B cell (primary cell): ENCODE measurements around the gene BNC2. TPM values are rescaled to one million over a fixed set of nuclear protein-coding genes. Genes with fewer than 3 reads are reported as not detected.

Experiments
- ATAC-seq: fragments of 200-7000 bp; cut with Tn5 transposase; one replicate; pipeline ENCODE4 v1.10.0; 2021; ENCODE audit warnings: low read depth, mild to moderate bottlenecking, moderate number of reproducible peaks, moderate library complexity
- CTCF ChIA-PET: fragments of 350-600 bp; sonication (Branson Sonifier 250); formaldehyde crosslinking; loops from one replicate; lab custom pipeline; 2021; ENCODE audit warnings: antibody characterized with exemption, inconsistent platforms; lab: Charles Lee
- POLR2A ChIA-PET: fragments of 350-600 bp; sonication (Branson Sonifier 250); formaldehyde crosslinking; loops from one replicate; lab custom pipeline; 2021; ENCODE audit warnings: antibody characterized with exemption; lab: Charles Lee
- DNase-seq: peaks from one replicate; pipeline ENCODE4 v3.0.0; 2013
- H2AFZ ChIP-seq: 2 replicates; pipeline ENCODE4 v1.6.1; 2012; ENCODE audit warnings: mild to moderate bottlenecking, low read depth, low read length; ENCODE audit not compliant: insufficient read depth, poor library complexity, severe bottlenecking
- H3K27ac ChIP-seq, 2 donors: 1 replicate in 1 of 2; 2 replicates in 1 of 2; pipeline ENCODE4 v1.5.1; 2012 to 2013; ENCODE audit warnings: low read length in 2 of 2, mild to moderate bottlenecking in 2 of 2, moderate library complexity in 1 of 2
- H3K27me3 ChIP-seq, 4 experiments: fragments of 200-600 bp in 1 of 4; sonication (generic) in 1 of 4; replicated peaks in 1 of 4; 1 replicate in 2 of 4; 2 replicates in 2 of 4; pipeline versions ENCODE4 v1.6.1 to v1.7.0; 2013 to 2016; ENCODE audit warnings: low read length in 3 of 4, mild to moderate bottlenecking in 2 of 4, mixed read lengths in 1 of 4, moderate library complexity in 1 of 4; ENCODE audit not compliant: insufficient read depth in 4 of 4, control insufficient read depth in 3 of 4; ENCODE audit errors: control extremely low read depth in 1 of 4
- H3K36me3 ChIP-seq, 2 experiments: replicated peaks in 1 of 2; 1 replicate in 1 of 2; 2 replicates in 1 of 2; pipeline versions ENCODE4 v1.6.1 to v1.7.1; 2013; ENCODE audit warnings: low read length in 1 of 2; ENCODE audit not compliant: insufficient read depth in 2 of 2, control insufficient read depth in 1 of 2; ENCODE audit errors: control extremely low read depth in 1 of 2, extremely low read depth in 1 of 2
- H3K4me1 ChIP-seq, 2 donors: fragments of 200-600 bp in 1 of 2; sonication (generic) in 1 of 2; 1 replicate in 1 of 2; 2 replicates in 1 of 2; pipeline versions ENCODE4 v1.5.1 to v1.6.1; 2013 to 2017; ENCODE audit warnings: low read length in 2 of 2; ENCODE audit not compliant: control insufficient read depth in 2 of 2, insufficient read depth in 2 of 2
- H3K4me2 ChIP-seq: replicated peaks from 2 replicates; pipeline ENCODE3; 2012; ENCODE audit warnings: mild to moderate bottlenecking, low read depth, low read length; ENCODE audit not compliant: poor library complexity, severe bottlenecking
- H3K4me3 ChIP-seq, 5 experiments: fragments of 200-600 bp in 1 of 5; sonication (generic) in 1 of 5; 1 replicate in 3 of 5; 2 replicates in 2 of 5; pipeline versions ENCODE4 v1.5.1 to v1.7.0; 2011 to 2016; ENCODE audit warnings: low read length in 4 of 5, mild to moderate bottlenecking in 4 of 5, low read depth in 2 of 5, control low read depth in 1 of 5, moderate library complexity in 1 of 5; ENCODE audit not compliant: insufficient read depth in 1 of 5; ENCODE audit errors: control extremely low read depth in 1 of 5, extremely low read depth in 1 of 5
- H3K79me2 ChIP-seq: fragments of 200-600 bp; sonication (generic); one replicate; pipeline ENCODE4 v1.6.0; 2016; ENCODE audit warnings: low read length; ENCODE audit not compliant: control insufficient read depth, insufficient read depth
- H3K9ac ChIP-seq: fragments of 200-600 bp; sonication (generic); 2 replicates; pipeline ENCODE4 v1.6.1; 2017; ENCODE audit warnings: mild to moderate bottlenecking, low read length, moderate library complexity
- H3K9me3 ChIP-seq, 3 donors: one replicate each; pipeline versions ENCODE4 v1.6.1 to v1.7.1; 2013; ENCODE audit warnings: low read length in 2 of 3; ENCODE audit not compliant: control insufficient read depth in 2 of 3, insufficient read depth in 1 of 3; ENCODE audit errors: control extremely low read depth in 1 of 3
- H4K20me1 ChIP-seq: 2 replicates; pipeline ENCODE4 v1.6.0; 2012; ENCODE audit warnings: mild to moderate bottlenecking, low read length; ENCODE audit not compliant: insufficient read depth, control insufficient read depth, poor library complexity, severe bottlenecking
- H3K27ac Mint-ChIP-seq: one replicate; pipeline ENCODE4 v1.8.0; 2021; ENCODE audit warnings: mixed read lengths
- H3K27me3 Mint-ChIP-seq: one replicate; pipeline ENCODE4 v1.8.0; 2021; ENCODE audit warnings: mixed read lengths
- H3K4me1 Mint-ChIP-seq: one replicate; pipeline ENCODE4 v1.8.0; 2021; ENCODE audit warnings: mixed read lengths
- H3K4me3 Mint-ChIP-seq: one replicate; pipeline ENCODE4 v1.8.0; 2021; ENCODE audit warnings: mixed read lengths
- H3K9me3 Mint-ChIP-seq: one replicate; pipeline ENCODE4 v1.8.0; 2022; ENCODE audit warnings: mixed read lengths; ENCODE audit not compliant: insufficient read depth
- EZH2 ChIP-seq: IDR thresholded peaks from 2 replicates; pipeline ENCODE4 v1.6.1; 2012; ENCODE audit warnings: borderline replicate concordance, low read depth, mild to moderate bottlenecking, moderate library complexity, low read length; ENCODE audit not compliant: insufficient read depth, poor library complexity, severe bottlenecking
- WGBS: methylation state at CpG from one replicate; pipeline ENCODE4 v1.1.5; 2013; ENCODE audit warnings: missing lambda C conversion rate; ENCODE audit not compliant: insufficient coverage; 5-methylcytosine and 5-hydroxymethylcytosine counted together
- intact Hi-C: fragments of 100-400 bp; cut with micrococcal nuclease; formaldehyde crosslinking; loops from one replicate; pipeline ENCODE4 v1.10.0; 2022
- polyA plus RNA-seq: library from polyadenylated mRNA; depleted of rRNA; stranded (reverse); fragments of >200 nt; gene quantifications from 2 replicates; pipeline ENCODE4 v1.2.3, GENCODE V29; 2012
- total RNA-seq, 2 donors: library from RNA; stranded (reverse); fragments of 120-200 nt in 1 of 2; gene quantifications; 1 replicate in 1 of 2; 2 replicates in 1 of 2; pipeline versions ENCODE4 v1.2.3 to v1.2.4, GENCODE V29; 2013 to 2022
- TF ChIP-seq, protein P1 (sequence below): fragments of 200-600 bp; IDR thresholded peaks from one replicate; pipeline ENCODE4 v1.8.0; 2022; ENCODE audit warnings: antibody characterized with exemption, mild to moderate bottlenecking

BNC2 gene
- total and polyA plus RNA-seq, 2 donors (not counting 1 experiment from before 2014, with no cell fraction given), result 0.01 TPM; not detected in 1

DNA sequence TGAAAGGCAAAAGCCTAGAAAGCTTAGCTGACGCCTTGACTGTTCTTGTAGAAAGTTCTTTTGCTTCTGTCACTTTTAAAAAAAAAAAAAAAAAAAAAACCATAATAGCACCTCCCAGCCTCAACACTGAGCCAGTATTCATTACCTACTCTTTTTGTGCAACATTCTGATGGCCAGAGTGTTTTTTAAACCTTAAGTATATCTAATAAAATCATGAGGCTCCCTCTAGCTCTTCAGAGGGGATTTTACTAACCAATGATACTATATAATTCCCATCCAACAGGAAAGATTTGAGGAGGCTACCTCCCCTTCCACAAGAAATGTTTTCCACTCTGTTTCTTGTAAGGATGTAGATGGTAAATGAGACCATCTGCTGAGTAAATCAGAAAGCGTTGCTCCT is 3.9 kb downstream of the BNC2 start:
- ATAC-seq (no peak), DNase-seq (no peak)
- CTCF ChIA-PET, result no interaction called here
- POLR2A ChIA-PET, result no interaction called here
- 83% methylated on average over 1 of the region's 2 CpGs for WGBS
- no peak overlapping the region for H3K4me3 Mint-ChIP-seq
- no peaks in the 10 kb centered on the region for H3K9me3 Mint-ChIP-seq
- no peak overlapping the region for H3K4me3 ChIP-seq
- peaks cover 22% of the 10 kb centered on the region for H3K27me3 Mint-ChIP-seq
- peaks cover 0 to 7% (median 0%) of the 10 kb centered on the region in 3 donors for H3K9me3 ChIP-seq
- H3K4me2 ChIP-seq, result no peak overlapping the region
- H3K4me1 ChIP-seq, result peaks cover 0 to 6% of the 10 kb centered on the region in 2 donors
- H3K4me1 Mint-ChIP-seq, result peaks cover 4% of the 10 kb centered on the region
- no peaks in the 10 kb centered on the region for H4K20me1 ChIP-seq
- H3K27ac Mint-ChIP-seq, result no peak overlapping the region
- H3K79me2 ChIP-seq, result no peaks in the 10 kb centered on the region
- H3K9ac ChIP-seq, result no peak overlapping the region
- peaks cover 0 to 14% (median 7%) of the 10 kb centered on the region in 4 experiments for H3K27me3 ChIP-seq
- no peak overlapping the region for H3K27ac ChIP-seq
- no peaks in the 10 kb centered on the region for H3K36me3 ChIP-seq
- no peak overlapping the region for H2AFZ ChIP-seq
- no peak for TF ChIP-seq EZH2
- TF ChIP-seq, protein P1, sequence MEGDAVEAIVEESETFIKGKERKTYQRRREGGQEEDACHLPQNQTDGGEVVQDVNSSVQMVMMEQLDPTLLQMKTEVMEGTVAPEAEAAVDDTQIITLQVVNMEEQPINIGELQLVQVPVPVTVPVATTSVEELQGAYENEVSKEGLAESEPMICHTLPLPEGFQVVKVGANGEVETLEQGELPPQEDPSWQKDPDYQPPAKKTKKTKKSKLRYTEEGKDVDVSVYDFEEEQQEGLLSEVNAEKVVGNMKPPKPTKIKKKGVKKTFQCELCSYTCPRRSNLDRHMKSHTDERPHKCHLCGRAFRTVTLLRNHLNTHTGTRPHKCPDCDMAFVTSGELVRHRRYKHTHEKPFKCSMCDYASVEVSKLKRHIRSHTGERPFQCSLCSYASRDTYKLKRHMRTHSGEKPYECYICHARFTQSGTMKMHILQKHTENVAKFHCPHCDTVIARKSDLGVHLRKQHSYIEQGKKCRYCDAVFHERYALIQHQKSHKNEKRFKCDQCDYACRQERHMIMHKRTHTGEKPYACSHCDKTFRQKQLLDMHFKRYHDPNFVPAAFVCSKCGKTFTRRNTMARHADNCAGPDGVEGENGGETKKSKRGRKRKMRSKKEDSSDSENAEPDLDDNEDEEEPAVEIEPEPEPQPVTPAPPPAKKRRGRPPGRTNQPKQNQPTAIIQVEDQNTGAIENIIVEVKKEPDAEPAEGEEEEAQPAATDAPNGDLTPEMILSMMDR, result no peak
- intact Hi-C loops, result no loop called here

- no peak overlapping the region for H3K27ac ChIP-seq
- intact Hi-C loops, result no loop called here
- ChIA-PET CTCF (no interaction called here), POLR2A (no interaction called here)
- no peak for DNase-seq
- no peak overlapping the region for H2AFZ ChIP-seq
- H3K9me3 ChIP-seq, result peaks cover 0 to 10% (median 0%) of the 10 kb centered on the region in 3 donors
- Mint-ChIP-seq H3K4me3 (no peak overlapping the region), H3K9me3 (no peaks in the 10 kb centered on the region), H3K27me3 (peaks cover 17% of the 10 kb centered on the region), H3K27ac (no peak overlapping the region), H3K4me1 (no peaks in the 10 kb centered on the region)
- no peak overlapping the region for H3K4me3 ChIP-seq
- TF ChIP-seq, protein P1, result no peak
- TF ChIP-seq EZH2, result no peak
- H3K79me2 ChIP-seq, result no peaks in the 10 kb centered on the region
- 96% methylated on average over 6 of the region's 10 CpGs for WGBS
- no peak overlapping the region for H3K4me2 ChIP-seq
- no peak for ATAC-seq
- H3K36me3 ChIP-seq, result no peaks in the 10 kb centered on the region
- no peaks in the 10 kb centered on the region for H3K4me1 ChIP-seq
- H3K9ac ChIP-seq, result no peak overlapping the region
- H3K27me3 ChIP-seq, result peaks cover 0 to 9% (median 6%) of the 10 kb centered on the region in 4 experiments
- no peaks in the 10 kb centered on the region for H4K20me1 ChIP-seq
Observed at GRCh38 chr9:16864649-16865434, 5.6 kb downstream of the BNC2 start.
